ENCODE results near the gene PLCH1. TPM values are rescaled to one million over a fixed set of nuclear protein-coding genes. Genes with fewer than 3 reads are reported as not detected.

Gene PLCH1
- total RNA-seq, 2 experiments from 2014 or later = 0.06 TPM; not detected in 1

GRCh38 chr3:155364492-155364891 lies 380.4 kb downstream of the PLCH1 start:
- no peaks in the 10 kb centered on the region for H3K9me2 ChIP-seq (ENCODE audit: insufficient read depth, low read length)
- peaks cover 22% of the 10 kb centered on the region for H3K4me1 ChIP-seq (ENCODE audit: insufficient read depth, low read length, poor library complexity, severe bottlenecking)
- H3K4me2 ChIP-seq (ENCODE audit: low read length) = no peak overlapping the region
- no peaks in the 10 kb centered on the region; the same call in 1 of the 2 replicates for H3K36me3 ChIP-seq (ENCODE audit: insufficient read depth, low read length)
- no peak overlapping the region for H2AFZ ChIP-seq (ENCODE audit: low read length)
- ChIA-PET CTCF (ENCODE audit: unreplicated experiment) (no interaction called here), POLR2A (no interaction called here)
- intact Hi-C loops (cut with micrococcal nuclease; ENCODE audit: unreplicated experiment) = no loop called here
- no peak for DNase-seq (ENCODE audit: low spot score)
- no peak for TF ChIP-seq EZH2phosphoT487 (IDR thresholded peaks at IDR 0.05; ENCODE audit: borderline replicate concordance, low read depth, low read length)
- no peak for TF ChIP-seq CTCF (conservative IDR thresholded peaks at IDR 0.05; ENCODE audit: low read length)
- no TSS peak for BruUV-seq (replicated peaks)
- H3K9me3 ChIP-seq (ENCODE audit: low read length) = peaks cover 23% of the 10 kb centered on the region; the same call in 1 of the 2 replicates
- no peak overlapping the region for H3K27ac ChIP-seq (ENCODE audit: low read depth, low read length, poor library complexity, severe bottlenecking)
- no peak overlapping the region for H3K4me3 ChIP-seq (ENCODE audit: low read depth, low read length, poor library complexity, severe bottlenecking)
- no peaks in the 10 kb centered on the region for H3K79me2 ChIP-seq (ENCODE audit: insufficient read depth, low read depth, low read length)
- no peaks in the 10 kb centered on the region for H4K20me1 ChIP-seq (ENCODE audit: insufficient read depth, low read length)

GRCh38 chr3:155363690-155364070 lies 381.2 kb downstream of the PLCH1 start:
- POLR2A ChIA-PET = no interaction called here
- Histone ChIP-seq H3K4me3 (ENCODE audit: low read depth, low read length, poor library complexity, severe bottlenecking) (no peak overlapping the region), H4K20me1 (ENCODE audit: insufficient read depth, low read length) (no peaks in the 10 kb centered on the region), H3K36me3 (ENCODE audit: insufficient read depth, low read length) (no peaks in the 10 kb centered on the region; the same call in 1 of the 2 replicates), H3K9me3 (ENCODE audit: low read length) (peaks cover 21% of the 10 kb centered on the region; the same call in 1 of the 2 replicates), H2AFZ (ENCODE audit: low read length) (no peak overlapping the region), H3K27ac (ENCODE audit: low read depth, low read length, poor library complexity, severe bottlenecking) (no peak overlapping the region), H3K4me2 (ENCODE audit: low read length) (no peak overlapping the region), H3K79me2 (ENCODE audit: insufficient read depth, low read depth, low read length) (no peaks in the 10 kb centered on the region), H3K9me2 (ENCODE audit: insufficient read depth, low read length) (no peaks in the 10 kb centered on the region), H3K4me1 (ENCODE audit: insufficient read depth, low read length, poor library complexity, severe bottlenecking) (peaks cover 20% of the 10 kb centered on the region)
- no peak for DNase-seq (ENCODE audit: low spot score)
- intact Hi-C loops (cut with micrococcal nuclease; ENCODE audit: unreplicated experiment) = no loop called here
- CTCF ChIA-PET (ENCODE audit: unreplicated experiment) = no interaction called here
- TF ChIP-seq CTCF (conservative IDR thresholded peaks at IDR 0.05; ENCODE audit: low read length) = no peak
- BruUV-seq (replicated peaks) = no TSS peak

GRCh38 chr3:155362808-155363689 lies 381.8 kb downstream of the PLCH1 start:
- Histone ChIP-seq H3K9me3 (ENCODE audit: low read length) (peaks cover 21% of the 10 kb centered on the region; the same call in 1 of the 2 replicates), H3K79me2 (ENCODE audit: insufficient read depth, low read depth, low read length) (no peaks in the 10 kb centered on the region), H3K36me3 (ENCODE audit: insufficient read depth, low read length) (no peaks in the 10 kb centered on the region; the same call in 1 of the 2 replicates), H3K9me2 (ENCODE audit: insufficient read depth, low read length) (no peaks in the 10 kb centered on the region), H3K4me1 (ENCODE audit: insufficient read depth, low read length, poor library complexity, severe bottlenecking) (peaks cover 14% of the 10 kb centered on the region), H3K4me2 (ENCODE audit: low read length) (no peak overlapping the region), H4K20me1 (ENCODE audit: insufficient read depth, low read length) (no peaks in the 10 kb centered on the region), H3K4me3 (ENCODE audit: low read depth, low read length, poor library complexity, severe bottlenecking) (no peak overlapping the region), H2AFZ (ENCODE audit: low read length) (no peak overlapping the region), H3K27ac (ENCODE audit: low read depth, low read length, poor library complexity, severe bottlenecking) (no peak overlapping the region)
- TF ChIP-seq CTCF (conservative IDR thresholded peaks at IDR 0.05; ENCODE audit: low read length) (no peak), EZH2phosphoT487 (IDR thresholded peaks at IDR 0.05; ENCODE audit: borderline replicate concordance, low read depth, low read length) (no peak)
- intact Hi-C loops (cut with micrococcal nuclease; ENCODE audit: unreplicated experiment) = no loop called here
- POLR2A ChIA-PET = no interaction called here
- CTCF ChIA-PET (ENCODE audit: unreplicated experiment) = no interaction called here
- no TSS peak for BruUV-seq (replicated peaks)
- DNase-seq (ENCODE audit: low spot score) = no peak

Measured in OCI-LY7 (cell line).